CD4-positive, alpha-beta T cell (primary cell): Measurements from ENCODE around the gene BRMS1. TPM values are rescaled to one million over a fixed set of nuclear protein-coding genes. Genes with fewer than 3 reads are reported as not detected.
A peak's percentile ranks its signal among the peaks of the same experiment; 100 is the strongest.

Source experiments
- ATAC-seq: fragments of 200-7000 bp; cut with Tn5 transposase; one replicate; pipeline ENCODE4 v1.10.0; 2022; ENCODE audit warnings: mild to moderate bottlenecking; ENCODE audit not compliant: poor library complexity
- CTCF ChIA-PET: fragments of 350-600 bp; sonication (Branson Sonifier 250); formaldehyde crosslinking; loops from one replicate; lab custom pipeline; 2021; ENCODE audit warnings: antibody characterized with exemption, inconsistent platforms; lab: Charles Lee
- POLR2A ChIA-PET: fragments of 350-600 bp; sonication (Branson Sonifier 250); formaldehyde crosslinking; loops from one replicate; lab custom pipeline; 2021; ENCODE audit warnings: antibody characterized with exemption, inconsistent platforms; lab: Charles Lee
- DNase-seq, 14 experiments: peaks; one replicate each; pipeline ENCODE4 v3.0.0-alpha.2; 2013 to 2020; ENCODE audit warnings: mixed read lengths in 2 of 14
- H3K27ac ChIP-seq, 2 donors: one replicate each; pipeline versions ENCODE4 v1.5.1 to v1.7.0; 2013; ENCODE audit warnings: low read length in 2 of 2, low read depth in 1 of 2, mild to moderate bottlenecking in 1 of 2
- H3K27me3 ChIP-seq, 2 experiments: 1 replicate in 1 of 2; 2 replicates in 1 of 2; pipeline versions ENCODE4 v1.6.1 to v1.7.0; 2013; ENCODE audit warnings: low read length in 2 of 2, control low read depth in 1 of 2, mild to moderate bottlenecking in 1 of 2, moderate library complexity in 1 of 2; ENCODE audit not compliant: insufficient read depth in 2 of 2, control insufficient read depth in 1 of 2
- H3K36me3 ChIP-seq: one replicate; pipeline ENCODE4 v1.6.1; 2013; ENCODE audit warnings: low read length, control low read depth; ENCODE audit not compliant: insufficient read depth
- H3K4me1 ChIP-seq: one replicate; pipeline ENCODE4 v1.6.1; 2013; ENCODE audit warnings: low read length, control low read depth; ENCODE audit not compliant: insufficient read depth
- H3K4me3 ChIP-seq: one replicate; pipeline ENCODE4 v1.5.1; 2013; ENCODE audit warnings: mild to moderate bottlenecking, low read length, moderate library complexity
- H3K9me3 ChIP-seq, 2 experiments: 1 replicate in 1 of 2; 2 replicates in 1 of 2; pipeline versions ENCODE4 v1.6.1 to v1.7.0; 2013; ENCODE audit warnings: low read length in 2 of 2, mild to moderate bottlenecking in 2 of 2, control low read depth in 1 of 2, moderate library complexity in 1 of 2; ENCODE audit not compliant: control insufficient read depth in 1 of 2, insufficient read depth in 1 of 2
- H3K27ac Mint-ChIP-seq: one replicate; pipeline ENCODE4 v1.8.0; 2020; ENCODE audit warnings: mixed read lengths
- H3K27me3 Mint-ChIP-seq: one replicate; pipeline ENCODE4 v1.8.0; 2021; ENCODE audit warnings: mixed read lengths
- H3K36me3 Mint-ChIP-seq: one replicate; pipeline ENCODE4 v1.8.0; 2021; ENCODE audit warnings: low read depth, mixed read lengths
- H3K4me1 Mint-ChIP-seq: one replicate; pipeline ENCODE4 v1.8.0; 2021; ENCODE audit warnings: low read depth, mixed read lengths
- H3K4me3 Mint-ChIP-seq: one replicate; pipeline ENCODE4 v1.8.0; 2020; ENCODE audit warnings: mild to moderate bottlenecking, mixed read lengths
- H3K9me3 Mint-ChIP-seq: one replicate; pipeline ENCODE4 v1.8.0; 2020; ENCODE audit warnings: mixed read lengths
- CTCF ChIP-seq: fragments of 200-600 bp; IDR thresholded peaks from one replicate; pipeline ENCODE4 v1.8.0; 2022; ENCODE audit warnings: antibody characterized with exemption, mild to moderate bottlenecking
- intact Hi-C, 2 experiments: fragments of 100-400 bp; cut with DNase I in 1 of 2; cut with micrococcal nuclease in 1 of 2; formaldehyde crosslinking; loops; one replicate each; pipeline versions ENCODE4 v1.15.1 to v1.9.0; 2023 to 2025; cut with DNase I, micrococcal nuclease
- total RNA-seq, 174 experiments: library from RNA in 2 of 174; stranded (reverse) in 2 of 174; gene quantifications; one replicate each; pipeline ENCODE4 v1.2.3 and lab custom pipeline; 2021 to 2026

BRMS1 gene
- total RNA-seq, 2 experiments from 2014 or later = 52.7 to 58.4 TPM

- POLR2A ChIA-PET = interaction anchor here (0.8 kb wide), 1 partner anchor 21 kb away, joined by 3 read pairs; no protein-coding TSS in a partner anchor
- ATAC-seq = no peak
- no peaks in the 10 kb centered on the region for H3K9me3 Mint-ChIP-seq
Measured at GRCh38 chr11:66368484-66368883, 23.6 kb upstream of the BRMS1 start.

GRCh38 chr11:66367561-66368312 lies 22.8 kb upstream of the BRMS1 start:
- peaks cover 5% of the 10 kb centered on the region for H3K36me3 ChIP-seq
- TF ChIP-seq CTCF = no peak
- Mint-ChIP-seq H3K36me3 (no peaks in the 10 kb centered on the region), H3K9me3 (no peaks in the 10 kb centered on the region), H3K27me3 (no peaks in the 10 kb centered on the region), H3K4me3 (peak overlapping the region; percentile 30), H3K27ac (no peak overlapping the region), H3K4me1 (peaks cover 6% of the 10 kb centered on the region)
- no peak overlapping the region for H3K27ac ChIP-seq
- POLR2A ChIA-PET = interaction anchor here (0.8 kb wide), 1 partner anchor 21 kb away, joined by 3 read pairs; no protein-coding TSS in a partner anchor
- H3K4me1 ChIP-seq = peaks cover 14% of the 10 kb centered on the region
- DNase-seq (no peak), ATAC-seq (no peak)
- CTCF ChIA-PET = no interaction called here
- H3K9me3 ChIP-seq = peaks cover 0 to 7% of the 10 kb centered on the region in 2 experiments
- H3K27me3 ChIP-seq = no peaks in the 10 kb centered on the region
- H3K4me3 ChIP-seq = no peak overlapping the region
- intact Hi-C loops = no loop called here

More at GRCh38 chr11:66368484-66368883, 23.6 kb upstream of the BRMS1 start:
- CTCF ChIA-PET = no interaction called here
- TF ChIP-seq CTCF = no peak
- intact Hi-C loops = no loop called here
- Histone ChIP-seq H3K27ac (no peak overlapping the region), H3K4me1 (peaks cover 16% of the 10 kb centered on the region), H3K36me3 (peaks cover 3% of the 10 kb centered on the region), H3K27me3 (no peaks in the 10 kb centered on the region), H3K9me3 (peaks cover 0 to 7% of the 10 kb centered on the region in 2 experiments), H3K4me3 (no peak overlapping the region)
- H3K4me1 Mint-ChIP-seq = peaks cover 9% of the 10 kb centered on the region
- H3K4me3 Mint-ChIP-seq = peak overlapping the region; percentile 30
- H3K27ac Mint-ChIP-seq = no peak overlapping the region
- no peaks in the 10 kb centered on the region for H3K27me3 Mint-ChIP-seq
- no peak for DNase-seq
- no peaks in the 10 kb centered on the region for H3K36me3 Mint-ChIP-seq

- DNase-seq = no peak
- Mint-ChIP-seq H3K4me1 (no peaks in the 10 kb centered on the region), H3K9me3 (no peaks in the 10 kb centered on the region), H3K4me3 (no peak overlapping the region), H3K27me3 (no peaks in the 10 kb centered on the region), H3K36me3 (no peaks in the 10 kb centered on the region), H3K27ac (no peak overlapping the region)
- Histone ChIP-seq H3K4me3 (no peak overlapping the region), H3K27me3 (no peaks in the 10 kb centered on the region), H3K36me3 (peaks cover 5% of the 10 kb centered on the region), H3K4me1 (peaks cover 7% of the 10 kb centered on the region), H3K27ac (no peak overlapping the region), H3K9me3 (peaks cover 0 to 7% of the 10 kb centered on the region in 2 experiments)
- TF ChIP-seq CTCF = no peak
- POLR2A ChIA-PET = interaction anchor here (1.4 kb wide), 1 partner anchor 19 kb away, joined by 5 read pairs; the partner anchor contains the start of gene B4GAT1
- no peak for ATAC-seq
- CTCF ChIA-PET = no interaction called here
- intact Hi-C loops = no loop called here
Measured at GRCh38 chr11:66366844-66367477, 22.1 kb upstream of the BRMS1 start.
